GM21526 (cell line): Measurements from ENCODE around the gene BLOC1S3.
A peak's percentile ranks its signal among the peaks of the same experiment; 100 is the strongest.

Experiments used
- ATAC-seq: cut with Tn5 transposase; IDR thresholded peaks from one replicate; pipeline ENCODE4 v1.9.1; 2021; ENCODE audit warnings: moderate library complexity; ENCODE audit not compliant: unreplicated experiment, low FRiP score

The BLOC1S3 gene

GRCh38 chr19:45178262-45179071 is at the start of gene BLOC1S3:
BLOC1S3 (plus strand) TSS chr19:45178784; CDS start chr19:45179297, 513 bp downstream.
- peak; percentile 73 for ATAC-seq

GRCh38 chr19:45128806-45129205 is 49.8 kb upstream of the BLOC1S3 start:
- ATAC-seq: no peak

- ATAC-seq: no peak
Observed at GRCh38 chr19:45130236-45130635, 48.3 kb upstream of the BLOC1S3 start.

GRCh38 chr19:45130888-45131615 is 47.5 kb upstream of the BLOC1S3 start:
- ATAC-seq: no peak

GRCh38 chr19:45133661-45134060 is 44.9 kb upstream of the BLOC1S3 start:
- no peak for ATAC-seq

GRCh38 chr19:45135176-45135885 is 43.3 kb upstream of the BLOC1S3 start:
- ATAC-seq: no peak

DNA sequence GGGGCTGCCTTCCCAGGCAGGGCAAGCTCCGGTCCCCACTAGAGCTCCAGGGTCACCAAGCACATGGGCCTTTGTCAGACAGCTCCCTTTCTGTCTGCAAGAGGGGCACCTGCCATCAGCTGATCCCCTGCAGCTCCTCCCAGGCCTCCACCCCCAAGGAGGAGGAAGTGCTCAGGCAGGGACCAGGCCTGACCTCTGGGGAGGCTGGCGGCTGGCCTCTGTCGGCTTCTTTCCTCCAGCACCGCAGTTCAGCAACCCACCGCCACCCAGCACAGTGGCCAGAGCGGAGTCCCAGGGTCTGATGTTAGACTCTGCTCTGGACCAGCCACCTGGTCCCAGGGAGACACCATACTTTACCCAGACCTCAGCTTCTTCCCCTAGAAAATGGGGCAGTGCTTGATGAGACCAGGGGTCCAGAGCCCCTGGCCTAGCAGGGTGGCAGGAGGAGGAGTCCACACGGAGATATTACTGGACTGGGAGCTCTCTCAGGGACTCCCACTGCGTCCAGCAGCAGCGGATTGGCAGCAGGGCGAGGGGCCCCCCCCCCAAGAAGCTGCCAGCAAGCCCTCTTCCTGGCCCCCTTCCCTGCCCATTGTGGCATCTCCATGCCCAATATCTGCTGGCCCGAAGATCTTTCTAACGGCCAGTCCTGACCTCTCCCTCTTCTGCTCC is 41.9 kb upstream of the BLOC1S3 start:
- no peak for ATAC-seq

GRCh38 chr19:45137179-45137761 is 41.3 kb upstream of the BLOC1S3 start:
- peak; percentile 64 for ATAC-seq

DNA sequence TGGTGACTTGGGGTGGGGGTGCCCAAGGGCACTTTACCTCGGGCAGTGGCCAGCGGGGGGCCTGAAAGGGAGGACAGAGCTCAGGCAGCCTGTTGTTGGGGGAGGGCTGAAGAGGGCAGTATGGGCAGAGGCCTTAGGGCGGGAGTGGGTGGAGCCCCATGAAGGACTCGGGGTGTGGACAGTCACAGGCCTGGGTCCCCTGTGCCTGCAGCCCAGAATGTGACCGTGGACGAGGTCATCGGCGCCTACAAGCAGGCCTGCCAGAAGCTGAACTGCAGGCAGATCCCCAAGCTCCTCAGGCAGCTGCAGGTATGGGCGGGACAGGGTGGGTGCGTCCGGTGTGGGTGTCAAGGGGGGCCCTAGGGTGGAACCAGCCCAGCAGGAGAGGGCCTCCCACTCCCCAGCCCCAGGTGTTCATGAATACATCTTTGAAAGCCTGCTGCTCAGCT is 40.3 kb upstream of the BLOC1S3 start:
- no peak for ATAC-seq

GRCh38 chr19:45139286-45140143 is 39.1 kb upstream of the BLOC1S3 start:
- no peak for ATAC-seq

GRCh38 chr19:45140144-45140503 is 38.5 kb upstream of the BLOC1S3 start:
- ATAC-seq: no peak

DNA sequence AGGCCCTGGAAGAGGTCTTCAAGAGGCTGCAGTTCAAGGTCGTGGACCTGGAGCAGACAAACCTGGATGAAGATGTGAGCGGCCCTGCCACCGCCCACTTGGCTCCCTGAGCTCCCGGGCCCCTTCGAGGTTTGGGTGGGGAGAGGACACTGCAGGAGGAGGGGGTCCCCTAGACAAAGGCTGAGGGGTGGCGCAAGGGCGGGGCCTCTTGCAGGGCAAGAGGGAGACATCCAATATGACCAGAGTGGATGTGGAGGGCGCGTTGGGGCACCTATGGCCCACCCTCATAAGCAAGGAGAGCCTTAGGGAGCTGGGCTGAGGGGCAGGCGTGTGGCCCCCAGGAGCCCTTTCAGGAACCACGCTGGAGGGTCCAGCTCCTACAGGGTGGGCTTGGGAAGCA is 38.1 kb upstream of the BLOC1S3 start:
- ATAC-seq: no peak

DNA sequence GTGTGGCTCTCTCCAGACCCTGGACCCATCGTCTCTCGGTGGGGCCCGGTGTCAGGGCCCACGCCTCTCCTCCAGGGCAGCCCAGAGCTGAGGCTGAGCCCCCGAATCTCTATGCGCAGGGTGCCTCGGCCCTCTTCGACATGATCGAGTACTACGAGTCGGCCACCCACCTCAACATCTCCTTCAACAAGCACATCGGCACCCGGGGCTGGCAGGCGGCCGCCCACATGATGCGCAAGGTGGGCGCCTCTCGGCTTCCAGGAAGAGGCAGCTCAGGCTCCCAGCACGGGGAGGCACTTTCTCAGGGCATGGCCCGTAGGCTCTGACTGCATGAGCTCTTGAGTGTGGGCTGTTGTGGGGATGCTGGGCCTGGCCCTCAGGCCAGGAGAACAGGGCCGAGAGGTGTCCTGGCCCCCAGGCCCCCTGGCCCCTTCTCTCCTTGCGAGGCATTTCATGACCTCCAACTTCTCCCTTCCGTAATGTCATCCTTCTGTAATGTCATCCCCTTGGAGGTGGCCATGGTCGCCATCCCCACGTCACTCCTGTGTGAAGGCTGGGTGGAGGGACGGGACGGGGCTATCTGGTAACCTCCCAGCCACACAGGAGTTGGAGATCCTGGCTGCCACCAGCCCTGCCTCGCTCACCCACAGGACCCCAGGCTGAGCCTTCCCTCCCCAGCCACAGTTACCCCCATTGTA is 37.2 kb upstream of the BLOC1S3 start:
- no peak for ATAC-seq

DNA sequence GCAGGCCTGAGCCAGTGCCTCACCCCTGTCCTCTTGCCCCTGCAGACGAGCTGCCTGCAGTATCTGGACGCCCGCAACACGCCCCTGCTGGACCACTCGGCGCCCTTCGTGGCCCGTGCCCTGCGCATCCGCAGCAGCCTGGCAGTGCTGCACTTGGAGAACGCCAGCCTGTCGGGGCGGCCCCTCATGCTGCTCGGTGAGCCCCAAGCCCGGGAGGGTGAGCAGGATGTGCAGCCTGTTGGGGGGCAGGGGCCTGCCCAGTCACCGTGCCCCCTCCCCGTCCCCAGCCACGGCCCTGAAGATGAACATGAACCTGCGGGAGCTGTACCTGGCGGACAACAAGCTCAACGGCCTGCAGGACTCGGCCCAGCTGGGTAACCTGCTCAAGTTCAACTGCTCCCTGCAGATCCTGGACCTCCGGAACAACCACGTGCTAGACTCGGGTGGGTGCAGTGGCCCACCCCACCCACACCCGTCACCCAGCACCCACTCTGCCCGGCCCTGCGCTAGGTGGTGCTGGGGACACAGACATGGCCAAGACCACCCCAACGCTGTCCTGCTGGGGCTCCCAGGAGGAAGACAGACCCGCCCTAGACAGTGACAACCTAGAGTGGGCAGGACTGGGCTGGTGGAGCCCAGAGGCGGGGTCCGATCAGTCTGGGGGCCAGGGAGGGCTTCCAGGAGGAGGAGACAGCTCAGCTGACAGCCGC is 36.4 kb upstream of the BLOC1S3 start:
- no peak for ATAC-seq

- no peak for ATAC-seq
Observed at GRCh38 chr19:45142726-45143110, 35.9 kb upstream of the BLOC1S3 start.

DNA sequence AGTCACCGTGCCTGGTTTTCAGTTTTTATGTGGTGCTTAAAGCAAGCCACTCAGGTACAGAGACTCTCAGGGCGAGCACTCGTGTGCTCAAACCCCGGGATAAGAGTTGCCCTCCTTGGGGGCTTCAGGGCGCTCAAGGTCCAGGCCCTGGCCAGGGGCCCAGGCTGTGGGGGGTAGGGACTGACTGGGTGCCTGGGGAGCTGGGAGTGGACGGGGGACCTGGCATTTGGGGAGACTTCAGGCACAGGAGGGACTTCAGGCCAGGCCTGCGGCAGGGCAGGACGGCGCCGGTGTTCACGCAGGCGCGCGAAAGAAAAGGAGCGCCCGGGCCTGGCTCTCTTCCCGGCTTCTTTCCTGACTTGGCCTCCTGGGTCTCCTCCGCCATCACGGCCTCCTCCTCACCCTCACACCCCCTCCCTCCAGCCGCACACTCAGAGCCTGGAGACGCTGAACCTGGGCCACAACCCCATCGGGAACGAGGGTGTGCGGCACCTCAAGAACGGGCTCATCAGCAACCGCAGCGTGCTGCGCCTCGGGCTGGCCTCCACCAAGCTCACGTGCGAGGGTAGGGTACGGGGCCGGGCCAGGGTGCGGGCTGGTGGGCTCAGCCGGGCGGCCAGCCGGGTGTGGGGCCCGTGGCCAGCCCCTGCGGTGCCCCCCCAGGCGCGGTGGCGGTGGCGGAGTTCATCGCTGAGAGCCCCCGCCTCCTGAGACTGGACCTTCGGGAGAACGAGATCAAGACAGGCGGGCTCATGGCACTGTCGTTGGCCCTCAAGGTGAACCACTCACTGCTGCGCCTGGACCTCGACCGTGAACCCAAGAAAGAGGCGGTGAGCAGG is 33.9 kb upstream of the BLOC1S3 start:
- ATAC-seq: no peak
